ENCODE results near the gene HOXB3.
A peak's percentile ranks its signal among the peaks of the same experiment; 100 is the strongest.

The HOXB3 gene

GRCh38 chr17:48593126-48593829, 3.2 kb upstream of the HOXB3 start, which contains the start of gene HOXB5 (continued):
- TF ChIP-seq ZNF398 (tag by site-specific recombination; IDR thresholded peaks at IDR 0.05) (no peak), BCL11A (tag by site-specific recombination; IDR thresholded peaks at IDR 0.05; ENCODE audit: low read depth) (no peak), SP3 (tag by site-specific recombination; IDR thresholded peaks at IDR 0.05) (no peak), KLF17 (tag by site-specific recombination; IDR thresholded peaks at IDR 0.05) (no peak), ZNF561 (tag by site-specific recombination; IDR thresholded peaks at IDR 0.05; ENCODE audit: borderline replicate concordance) (no peak), ZSCAN23 (tag by site-specific recombination; IDR thresholded peaks at IDR 0.05) (no peak), ZNF324 (tag by site-specific recombination; IDR thresholded peaks at IDR 0.05) (no peak), ZNF2 (tag by site-specific recombination; IDR thresholded peaks at IDR 0.05) (peak; percentile 21; the same call in 1 of the 2 replicates), MYNN (tag by site-specific recombination; IDR thresholded peaks at IDR 0.05; ENCODE audit: borderline replicate concordance) (0 out of 2 replicates have a peak, but pooled peaks have one; percentile 16), SP2 (tag by site-specific recombination; IDR thresholded peaks at IDR 0.05) (peak; percentile 43; the same call in 1 of the 2 replicates), ZNF76 (tag by site-specific recombination; IDR thresholded peaks at IDR 0.05; ENCODE audit: borderline replicate concordance, low read depth) (no peak), ZNF792 (tag by site-specific recombination; IDR thresholded peaks at IDR 0.05) (no peak), PBX3 (CRISPR knock-in tag; IDR thresholded peaks at IDR 0.05) (no peak), ZNF473 (tag by site-specific recombination; IDR thresholded peaks at IDR 0.05) (no peak), ZNF10 (tag by site-specific recombination; IDR thresholded peaks at IDR 0.05) (no peak), ZNF391 (tag by site-specific recombination; IDR thresholded peaks at IDR 0.05; ENCODE audit: borderline replicate concordance, low read depth) (no peak), KLF7 (tag by site-specific recombination; IDR thresholded peaks at IDR 0.05; ENCODE audit: borderline replicate concordance) (no peak; the same call in 1 of the 2 replicates), SCRT1 (tag by site-specific recombination; IDR thresholded peaks at IDR 0.05; ENCODE audit: borderline replicate concordance) (no peak), ZNF274 (IDR thresholded peaks at IDR 0.05; ENCODE audit: low read length) (no peak), ZNF274 (tag by site-specific recombination; IDR thresholded peaks at IDR 0.05; ENCODE audit: borderline replicate concordance) (no peak), ZNF26 (tag by site-specific recombination; IDR thresholded peaks at IDR 0.05) (no peak), ELK4 (IDR thresholded peaks at IDR 0.05; ENCODE audit: borderline replicate concordance, low read depth, low read length) (no peak), ZNF707 (tag by site-specific recombination; IDR thresholded peaks at IDR 0.05) (no peak), ZNF600 (tag by site-specific recombination; IDR thresholded peaks at IDR 0.05) (peak; percentile 64), ZNF311 (tag by site-specific recombination; IDR thresholded peaks at IDR 0.05; ENCODE audit: borderline replicate concordance) (no peak), PRDM4 (tag by site-specific recombination; IDR thresholded peaks at IDR 0.05) (no peak), ZBTB6 (tag by site-specific recombination; IDR thresholded peaks at IDR 0.05) (peak; percentile 83), ZNF354C (tag by site-specific recombination; IDR thresholded peaks at IDR 0.05; ENCODE audit: borderline replicate concordance, low read depth) (no peak), ZNF501 (tag by site-specific recombination; IDR thresholded peaks at IDR 0.05) (no peak), HOXD13 (CRISPR knock-in tag; IDR thresholded peaks at IDR 0.05; ENCODE audit: borderline replicate concordance) (no peak)

Measured in HEK293 (cell line).